HG02840 (cell line): ENCODE measurements around the gene STARD10.

ENCODE experiments used
- ATAC-seq: cut with Tn5 transposase; IDR thresholded peaks from one replicate; pipeline ENCODE4 v1.9.1; 2021; ENCODE audit warnings: mild to moderate bottlenecking, moderate library complexity, moderate number of reproducible peaks; ENCODE audit not compliant: unreplicated experiment, low FRiP score

Gene STARD10

GRCh38 chr11:72781313-72782080 is 12.3 kb downstream of the STARD10 start:
- no peak for ATAC-seq

- ATAC-seq: no peak
Measured at GRCh38 chr11:72781063-72781312, 12.9 kb downstream of the STARD10 start.

- ATAC-seq: no peak
Measured at GRCh38 chr11:72780296-72781062, 13.4 kb downstream of the STARD10 start.

GRCh38 chr11:72779495-72780128 is 14.2 kb downstream of the STARD10 start:
- no peak for ATAC-seq

GRCh38 chr11:72778535-72779494 is 15.0 kb downstream of the STARD10 start:
- no peak for ATAC-seq

- ATAC-seq: no peak
Measured at GRCh38 chr11:72777755-72778278, 16.0 kb downstream of the STARD10 start.

- no peak for ATAC-seq
Measured at GRCh38 chr11:72776844-72777754, 16.7 kb downstream of the STARD10 start.

GRCh38 chr11:72776117-72776843 is 17.6 kb downstream of the STARD10 start:
- no peak for ATAC-seq

- ATAC-seq: no peak
Measured at GRCh38 chr11:72775288-72776110, 18.3 kb downstream of the STARD10 start.

GRCh38 chr11:72774499-72774898 is 19.3 kb downstream of the STARD10 start:
- no peak for ATAC-seq

- ATAC-seq: no peak
Measured at GRCh38 chr11:72773696-72774095, 20.2 kb downstream of the STARD10 start.

- no peak for ATAC-seq
Measured at GRCh38 chr11:72773291-72773690, 20.6 kb downstream of the STARD10 start.

- ATAC-seq: no peak
Measured at GRCh38 chr11:72772059-72772458, 21.8 kb downstream of the STARD10 start.

GRCh38 chr11:72771507-72771906 is 22.3 kb downstream of the STARD10 start:
- ATAC-seq: no peak

- ATAC-seq: no peak
Measured at GRCh38 chr11:72770799-72771198, 23.0 kb downstream of the STARD10 start.

- no peak for ATAC-seq
Measured at GRCh38 chr11:72769680-72770079, 24.2 kb downstream of the STARD10 start.

GRCh38 chr11:72768581-72768980 is 25.3 kb downstream of the STARD10 start:
- ATAC-seq: no peak
